K562 (cell line): ENCODE results near the gene GNS.

Experiments used
- ATF2 ChIP-seq: sonication (generic); formaldehyde crosslinking; IDR thresholded peaks from 2 replicates; pipeline ENCODE4 v1.8.1; 2022; ENCODE audit warnings: missing genetic modification reagents
- CTCF ChIP-seq, 3 experiments: IDR thresholded peaks in 2 of 3; conservative IDR thresholded peaks in 1 of 3; 2 replicates each; pipeline ENCODE4 v1.5.1; 2011 to 2012; ENCODE audit warnings: low read length in 3 of 3, mild to moderate bottlenecking in 3 of 3, control low read depth in 2 of 3, improper control_type of control experiment in 1 of 3, inconsistent platforms in 1 of 3, low read depth in 1 of 3, mixed read lengths in 1 of 3, moderate library complexity in 1 of 3; ENCODE audit not compliant: insufficient read depth in 2 of 3
- POLR2A ChIP-seq: fragments of 450-650 bp; conservative IDR thresholded peaks from 2 replicates; pipeline ENCODE4 v1.6.1; 2016

GRCh38 chr12:64731683-64732082 lies 27.5 kb downstream of the GNS start:
- TF ChIP-seq POLR2A (no peak), ATF2 (CRISPR knock-in tag) (no peak), CTCF (IDR thresholded peaks at IDR 0.05 in 2 of 3, conservative IDR thresholded peaks at IDR 0.05 in 1 of 3; ENCODE audit: insufficient read depth in 2 of 3, low read depth in 1 of 3, low read length in 3 of 3) (no peak)
